Kidney epithelial cell (primary cell): Measurements from ENCODE around the gene NPEPL1. TPM values are rescaled to one million over a fixed set of nuclear protein-coding genes. Genes with fewer than 3 reads are reported as not detected.

Experiments
- DNase-seq: peaks from one replicate; pipeline ENCODE4 v3.0.0-alpha.2; 2010; ENCODE audit warnings: low read depth
- H3K27me3 ChIP-seq: 2 replicates; pipeline ENCODE4 v1.6.0; 2011; ENCODE audit warnings: low read length; ENCODE audit not compliant: control insufficient read depth, insufficient read depth
- H3K36me3 ChIP-seq: 2 replicates; pipeline ENCODE4 v1.5.1; 2011; ENCODE audit warnings: low read length; ENCODE audit not compliant: control insufficient read depth, insufficient read depth
- H3K4me3 ChIP-seq: 2 replicates; pipeline ENCODE4 v1.5.1; 2011; ENCODE audit warnings: low read depth, mild to moderate bottlenecking, control low read depth, low read length
- total RNA-seq: library from RNA; depleted of rRNA; stranded (reverse); fragments of >200 nt; gene quantifications from 2 replicates; pipeline ENCODE4 v1.2.3, GENCODE V29; 2015
- TF ChIP-seq, protein P1 (sequence below): IDR thresholded peaks from 2 replicates; pipeline ENCODE4 v1.5.1; 2011; ENCODE audit warnings: mild to moderate bottlenecking, moderate library complexity, low read length, control low read depth, inconsistent platforms; ENCODE audit not compliant: insufficient read depth, poor library complexity, severe bottlenecking

NPEPL1 gene
- total RNA-seq, 1 donor from 2014 or later = 29.7 TPM

DNA sequence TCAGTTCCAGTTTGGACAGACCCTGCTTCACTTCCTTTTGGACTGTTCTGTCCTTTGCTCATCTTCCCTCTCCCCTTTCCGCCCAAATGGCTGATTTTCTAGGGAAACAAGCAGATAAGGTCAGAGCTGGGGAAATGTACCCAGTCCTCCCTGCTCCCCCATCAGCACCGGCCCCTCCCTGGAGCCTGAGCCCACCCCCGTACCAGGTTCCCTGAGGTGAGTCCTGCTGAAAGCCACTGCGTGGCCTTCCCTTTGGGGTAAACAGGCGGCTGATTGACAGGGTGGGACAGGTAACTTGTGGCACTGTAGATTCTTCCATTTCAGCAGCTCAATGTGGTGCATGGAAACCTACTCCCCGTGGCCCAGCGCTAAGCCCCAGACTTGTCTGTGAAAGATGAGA, 70.5 kb downstream of the NPEPL1 start:
- DNase-seq = no peak
- TF ChIP-seq, protein P1, sequence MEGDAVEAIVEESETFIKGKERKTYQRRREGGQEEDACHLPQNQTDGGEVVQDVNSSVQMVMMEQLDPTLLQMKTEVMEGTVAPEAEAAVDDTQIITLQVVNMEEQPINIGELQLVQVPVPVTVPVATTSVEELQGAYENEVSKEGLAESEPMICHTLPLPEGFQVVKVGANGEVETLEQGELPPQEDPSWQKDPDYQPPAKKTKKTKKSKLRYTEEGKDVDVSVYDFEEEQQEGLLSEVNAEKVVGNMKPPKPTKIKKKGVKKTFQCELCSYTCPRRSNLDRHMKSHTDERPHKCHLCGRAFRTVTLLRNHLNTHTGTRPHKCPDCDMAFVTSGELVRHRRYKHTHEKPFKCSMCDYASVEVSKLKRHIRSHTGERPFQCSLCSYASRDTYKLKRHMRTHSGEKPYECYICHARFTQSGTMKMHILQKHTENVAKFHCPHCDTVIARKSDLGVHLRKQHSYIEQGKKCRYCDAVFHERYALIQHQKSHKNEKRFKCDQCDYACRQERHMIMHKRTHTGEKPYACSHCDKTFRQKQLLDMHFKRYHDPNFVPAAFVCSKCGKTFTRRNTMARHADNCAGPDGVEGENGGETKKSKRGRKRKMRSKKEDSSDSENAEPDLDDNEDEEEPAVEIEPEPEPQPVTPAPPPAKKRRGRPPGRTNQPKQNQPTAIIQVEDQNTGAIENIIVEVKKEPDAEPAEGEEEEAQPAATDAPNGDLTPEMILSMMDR = no peak
- no peak overlapping the region for H3K4me3 ChIP-seq
- H3K36me3 ChIP-seq = no peaks in the 10 kb centered on the region
- H3K27me3 ChIP-seq = no peaks in the 10 kb centered on the region

Other genes with a start within 250 kb of the NPEPL1 start
- 5.1 and 5.9 TPM in 2 replicates for gene APCDD1L, start 177.4 kb upstream of the NPEPL1 start, total RNA-seq
- 38.3 and 53.6 TPM in 2 replicates for gene STX16, start 41.5 kb upstream of the NPEPL1 start, total RNA-seq
- 0.07 and 1.3 TPM in 2 replicates for gene GNAS-AS1, start 158.1 kb downstream of the NPEPL1 start, total RNA-seq
- gene GNAS, start 159.9 kb downstream of the NPEPL1 start, total RNA-seq = 851 and 877 TPM in 2 replicates